A549 treated with AZD9567 at 1 μM for 4 hours (cell line): Measurements from ENCODE around the gene KCTD17. TPM values are rescaled to one million over a fixed set of nuclear protein-coding genes. Genes with fewer than 3 reads are reported as not detected.

ENCODE experiments used
- total RNA-seq: library from RNA; stranded (reverse); fragments of 200-300 nt; extraction: Qiagen RNA extraction; gene quantifications from 5 replicates; pipeline ENCODE4 v1.2.3, GENCODE V29; 2022; ENCODE audit not compliant: insufficient read depth

Gene KCTD17, protein sequence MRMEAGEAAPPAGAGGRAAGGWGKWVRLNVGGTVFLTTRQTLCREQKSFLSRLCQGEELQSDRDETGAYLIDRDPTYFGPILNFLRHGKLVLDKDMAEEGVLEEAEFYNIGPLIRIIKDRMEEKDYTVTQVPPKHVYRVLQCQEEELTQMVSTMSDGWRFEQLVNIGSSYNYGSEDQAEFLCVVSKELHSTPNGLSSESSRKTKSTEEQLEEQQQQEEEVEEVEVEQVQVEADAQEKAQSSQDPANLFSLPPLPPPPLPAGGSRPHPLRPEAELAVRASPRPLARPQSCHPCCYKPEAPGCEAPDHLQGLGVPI
- total RNA-seq = 23.2 to 27.7 TPM (median 25.0 TPM) in 5 replicates

DNA sequence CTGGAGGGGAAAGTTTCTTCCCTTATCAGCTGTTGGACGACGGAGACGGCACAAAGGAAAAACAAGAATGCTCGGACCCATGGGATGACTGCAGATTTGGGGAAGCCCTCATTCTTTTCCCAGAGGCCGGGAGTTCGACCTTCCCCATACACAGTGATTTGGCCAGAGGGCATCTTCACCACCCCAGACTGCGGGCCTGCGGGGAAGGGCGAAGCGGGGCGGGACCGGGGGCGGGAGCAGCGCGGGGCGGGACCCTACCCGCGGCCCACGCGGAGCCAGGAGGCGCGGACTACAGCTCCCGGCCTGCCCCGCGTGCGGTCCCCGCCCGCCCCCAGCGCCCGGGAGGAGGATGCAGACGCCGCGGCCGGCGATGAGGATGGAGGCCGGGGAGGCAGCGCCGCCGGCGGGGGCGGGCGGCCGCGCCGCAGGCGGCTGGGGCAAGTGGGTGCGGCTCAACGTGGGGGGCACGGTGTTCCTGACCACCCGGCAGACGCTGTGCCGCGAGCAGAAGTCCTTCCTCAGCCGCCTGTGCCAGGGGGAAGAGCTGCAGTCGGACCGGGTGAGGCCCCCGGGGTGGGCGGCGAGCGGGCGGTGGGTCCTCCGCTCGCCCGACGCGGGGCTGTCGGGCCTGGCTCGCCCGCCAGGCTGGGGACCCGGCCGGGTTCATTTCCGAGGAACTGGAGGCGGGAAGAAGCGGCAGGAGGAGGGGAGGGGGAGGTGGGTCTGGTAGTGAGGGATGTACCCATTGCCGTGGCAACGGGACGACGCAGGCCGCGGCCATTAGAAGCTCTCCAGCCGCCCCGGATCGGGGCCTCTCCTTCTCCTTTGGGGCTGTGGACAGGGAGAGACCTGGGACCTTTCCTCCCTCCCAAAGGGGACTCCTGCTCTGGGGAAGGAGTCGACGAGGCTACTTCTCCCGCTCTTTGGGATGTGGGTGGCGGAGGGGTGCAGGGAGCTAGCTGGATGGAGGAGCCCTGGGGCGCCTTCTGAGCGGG is at the start of gene KCTD17:
Gene KCTD17 (plus strand): TSS at position 352 of the 995 bp plus-strand sequence. CDS start 19 bp downstream, at position 371.

DNA sequence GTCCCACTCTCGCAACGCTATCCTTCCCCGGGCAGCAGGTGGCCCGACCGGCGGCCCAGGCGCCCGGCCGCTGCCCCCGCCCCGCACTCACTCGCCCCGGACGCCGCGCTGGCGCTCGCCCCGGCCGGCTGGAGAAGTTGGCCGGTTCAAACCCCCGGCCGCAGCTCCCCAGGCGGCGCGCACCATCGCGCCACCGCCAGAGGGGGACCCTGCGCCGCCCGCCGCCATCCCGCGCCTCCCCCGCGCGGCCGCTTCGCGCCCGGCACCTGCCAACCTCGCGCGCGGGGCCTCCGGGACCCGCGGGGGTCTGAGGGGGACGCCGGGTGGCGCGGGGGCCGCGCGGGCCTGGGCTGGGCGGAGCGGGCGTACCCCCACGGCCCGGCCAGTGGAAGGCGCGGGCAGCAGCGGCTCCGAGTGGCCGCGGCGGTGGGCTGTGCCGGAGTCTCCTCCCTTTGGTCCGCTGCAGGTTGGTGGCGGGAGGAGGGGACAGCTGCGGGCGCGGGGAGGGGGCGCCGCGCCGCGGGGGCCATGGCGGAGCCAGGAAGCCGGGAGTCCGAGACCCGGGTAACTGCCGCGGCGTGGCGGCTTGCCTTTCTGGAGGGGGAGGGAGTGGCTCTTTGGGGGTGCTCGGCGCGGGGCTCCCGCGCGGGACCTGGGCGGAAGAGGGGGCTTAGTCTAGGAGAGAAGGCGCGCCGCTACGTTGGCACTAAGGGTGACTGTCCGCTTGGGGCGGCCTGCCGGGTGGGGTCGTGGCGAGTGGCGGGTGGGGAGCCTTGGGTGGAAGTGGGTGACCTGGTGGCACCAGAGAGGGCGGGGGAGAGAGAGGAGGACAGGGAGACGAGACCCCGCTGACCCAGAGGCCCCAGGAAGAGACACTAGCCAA is 32.0 kb upstream of the KCTD17 start, which contains the start of the genes MPST and TST:
Gene MPST (plus strand): TSS at position 434 of the 883 bp plus-strand sequence. CDS start 95 bp downstream, at position 529.
Gene TST (minus strand): TSS at position 139 of the 883 bp plus-strand sequence. CDS start 715 bp downstream, outside the sequence.

DNA sequence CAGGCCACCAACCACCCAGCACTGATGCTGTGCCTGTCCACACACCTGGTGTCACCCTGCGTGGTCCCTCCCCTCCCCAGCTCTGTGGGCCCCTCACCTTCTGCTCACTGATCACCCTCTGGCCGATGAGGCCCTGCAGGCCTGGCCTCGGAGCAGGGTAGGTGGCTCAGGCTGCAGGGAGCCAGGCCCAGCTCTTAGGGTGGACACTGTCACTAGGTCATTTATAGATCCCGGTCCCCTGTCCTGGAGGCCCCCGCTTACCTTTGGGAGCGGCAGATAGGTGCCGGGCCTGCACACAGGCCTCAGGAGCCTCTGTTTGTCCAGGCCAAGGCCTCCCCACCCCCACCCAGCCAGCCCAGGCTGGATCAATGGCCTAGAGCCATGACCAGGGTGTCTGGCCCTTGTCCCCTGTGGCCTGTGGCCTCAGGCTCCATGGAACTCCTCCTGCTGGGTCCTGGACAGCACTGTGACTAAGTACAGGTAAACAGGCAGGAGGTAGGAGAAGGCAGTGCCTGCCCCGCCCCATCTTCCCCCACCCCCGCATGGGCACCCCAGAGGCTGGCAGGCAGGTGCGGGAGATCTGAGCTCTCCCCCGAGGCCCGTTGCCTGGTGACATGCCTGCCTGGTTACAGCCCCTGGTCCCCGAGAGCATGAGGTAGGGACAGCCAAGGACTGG is 57.8 kb downstream of the KCTD17 start, which contains the start of gene TMPRSS6:
Gene TMPRSS6 (minus strand): TSS at position 472 of the 676 bp plus-strand sequence. CDS start 6,296 bp downstream, outside the sequence.

Other genes with a start within 250 kb of the KCTD17 start
- gene PVALB, start 234.7 kb upstream of the KCTD17 start, total RNA-seq = not detected in 5 replicates
- 0.05 TPM in 1 of 5 replicates, not detected in the others for gene NCF4, start 190.7 kb upstream of the KCTD17 start, total RNA-seq
- gene CSF2RB, start 138.1 kb upstream of the KCTD17 start, total RNA-seq = not detected in 5 replicates
- 35.8 to 66.3 TPM (median 63.6 TPM) in 5 replicates for gene TST, start 32.3 kb upstream of the KCTD17 start, total RNA-seq
- gene MPST, start 32.0 kb upstream of the KCTD17 start, total RNA-seq = 37.2 to 75.7 TPM (median 68.1 TPM) in 5 replicates
- gene TMPRSS6, start 58.0 kb downstream of the KCTD17 start, total RNA-seq = 0.02 to 0.13 TPM (median 0.09 TPM) in 3 of 5 replicates, not detected in the others
- gene IL2RB, start 98.2 kb downstream of the KCTD17 start, total RNA-seq = 0.04 to 0.09 TPM (median 0.05 TPM) in 4 of 5 replicates, not detected in the other
- gene C1QTNF6, start 136.5 kb downstream of the KCTD17 start, total RNA-seq = 4.8 to 10.0 TPM (median 8.6 TPM) in 5 replicates
- not detected in 5 replicates for gene SSTR3, start 160.7 kb downstream of the KCTD17 start, total RNA-seq
- 0.05 to 0.15 TPM (median 0.13 TPM) in 3 of 5 replicates, not detected in the others for gene RAC2, start 192.5 kb downstream of the KCTD17 start, total RNA-seq
- 0.24 to 0.38 TPM (median 0.29 TPM) in 4 of 5 replicates, not detected in the other for gene CYTH4, start 230.8 kb downstream of the KCTD17 start, total RNA-seq